ENCODE results near the gene MRPS34.

GRCh38 chr16:1807626-1808025 is 34.7 kb upstream of the MRPS34 start:
- TF ChIP-seq POLR2AphosphoS5 (IDR thresholded peaks at IDR 0.05) (no peak), CTCF (IDR thresholded peaks at IDR 0.05) (no peak), EP300 (IDR thresholded peaks at IDR 0.05) (no peak)

Data from stomach (tissue), 4 donors.